Thoracic aorta (tissue), 2 donors: Measurements from ENCODE around the gene ODF2L. TPM values are rescaled to one million over a fixed set of nuclear protein-coding genes. Genes with fewer than 3 reads are reported as not detected.

ENCODE experiments used
- ATAC-seq: fragments of 150-250 bp; one replicate; pipeline ENCODE4 v1.8.0; 2017; ENCODE audit warnings: low read depth; ENCODE audit not compliant: insufficient number of reproducible peaks, low FRiP score
- DNase-seq: peaks from one replicate; pipeline ENCODE4 v3.0.0-alpha.2; 2020; ENCODE audit warnings: low spot score
- H3K27ac ChIP-seq, 2 donors: fragments of 200-600 bp; sonication (generic); 1 replicate in 1 of 2; 2 replicates in 1 of 2; pipeline ENCODE4 v1.5.1; 2016; ENCODE audit warnings: mild to moderate bottlenecking in 2 of 2, moderate library complexity in 2 of 2
- H3K27me3 ChIP-seq: fragments of 200-600 bp; sonication (generic); replicated peaks from 2 replicates; pipeline ENCODE4 v1.6.0; 2016; ENCODE audit warnings: mild to moderate bottlenecking; ENCODE audit not compliant: insufficient read depth
- H3K36me3 ChIP-seq: fragments of 200-600 bp; sonication (generic); one replicate; pipeline ENCODE4 v1.5.1; 2016
- H3K4me1 ChIP-seq, 2 donors: fragments of 200-600 bp; sonication (generic); 1 replicate in 1 of 2; 2 replicates in 1 of 2; pipeline versions ENCODE4 v1.5.1 to v1.6.0; 2016; ENCODE audit warnings: low read depth in 2 of 2, mild to moderate bottlenecking in 1 of 2; ENCODE audit not compliant: control insufficient read depth in 1 of 2
- H3K4me3 ChIP-seq: fragments of 200-600 bp; sonication (generic); 2 replicates; pipeline ENCODE4 v1.5.1; 2016; ENCODE audit warnings: mild to moderate bottlenecking
- H3K9me3 ChIP-seq: fragments of 200-600 bp; sonication (generic); 2 replicates; pipeline ENCODE4 v1.5.1; 2016
- total RNA-seq, 2 donors: library from RNA; depleted of rRNA; stranded (reverse); fragments of >200 nt; gene quantifications; one replicate each; pipeline versions ENCODE4 v1.1.0 to v1.2.3, GENCODE V29; 2016
- TF ChIP-seq, protein P1 (sequence below): fragments of 200-600 bp; sonication (generic); IDR thresholded peaks from one replicate; pipeline ENCODE4 v1.5.1; 2019; ENCODE audit warnings: antibody characterized with exemption

ODF2L gene
- total RNA-seq, 2 donors from 2014 or later = 45.6 to 74.5 TPM

DNA sequence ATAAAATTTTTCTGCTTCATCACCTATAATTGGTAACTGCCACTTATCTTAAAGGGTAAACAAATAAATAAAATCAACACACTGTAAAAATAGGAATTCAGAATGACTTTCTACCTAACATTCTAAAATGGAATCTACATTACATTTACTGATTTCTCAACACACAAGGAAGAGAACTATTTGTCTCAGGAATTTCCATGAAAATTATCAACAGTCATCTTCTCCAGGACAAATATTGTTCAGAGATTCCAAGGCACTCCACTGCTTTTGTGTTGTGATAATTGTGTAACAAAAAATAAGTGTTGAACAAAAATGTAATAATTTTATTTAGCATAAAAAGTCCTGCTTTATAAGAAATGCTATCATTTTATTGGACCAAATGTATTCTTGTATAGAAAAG, 7.3 kb downstream of the ODF2L start:
- TF ChIP-seq, protein P1, sequence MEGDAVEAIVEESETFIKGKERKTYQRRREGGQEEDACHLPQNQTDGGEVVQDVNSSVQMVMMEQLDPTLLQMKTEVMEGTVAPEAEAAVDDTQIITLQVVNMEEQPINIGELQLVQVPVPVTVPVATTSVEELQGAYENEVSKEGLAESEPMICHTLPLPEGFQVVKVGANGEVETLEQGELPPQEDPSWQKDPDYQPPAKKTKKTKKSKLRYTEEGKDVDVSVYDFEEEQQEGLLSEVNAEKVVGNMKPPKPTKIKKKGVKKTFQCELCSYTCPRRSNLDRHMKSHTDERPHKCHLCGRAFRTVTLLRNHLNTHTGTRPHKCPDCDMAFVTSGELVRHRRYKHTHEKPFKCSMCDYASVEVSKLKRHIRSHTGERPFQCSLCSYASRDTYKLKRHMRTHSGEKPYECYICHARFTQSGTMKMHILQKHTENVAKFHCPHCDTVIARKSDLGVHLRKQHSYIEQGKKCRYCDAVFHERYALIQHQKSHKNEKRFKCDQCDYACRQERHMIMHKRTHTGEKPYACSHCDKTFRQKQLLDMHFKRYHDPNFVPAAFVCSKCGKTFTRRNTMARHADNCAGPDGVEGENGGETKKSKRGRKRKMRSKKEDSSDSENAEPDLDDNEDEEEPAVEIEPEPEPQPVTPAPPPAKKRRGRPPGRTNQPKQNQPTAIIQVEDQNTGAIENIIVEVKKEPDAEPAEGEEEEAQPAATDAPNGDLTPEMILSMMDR = no peak
- no peak for DNase-seq
- Histone ChIP-seq H3K36me3 (no peaks in the 10 kb centered on the region), H3K9me3 (no peaks in the 10 kb centered on the region), H3K27me3 (no peaks in the 10 kb centered on the region), H3K4me1 (peaks cover 2 to 4% of the 10 kb centered on the region in 2 donors), H3K4me3 (no peak overlapping the region), H3K27ac (no peak overlapping the region)
- ATAC-seq = no peak

DNA sequence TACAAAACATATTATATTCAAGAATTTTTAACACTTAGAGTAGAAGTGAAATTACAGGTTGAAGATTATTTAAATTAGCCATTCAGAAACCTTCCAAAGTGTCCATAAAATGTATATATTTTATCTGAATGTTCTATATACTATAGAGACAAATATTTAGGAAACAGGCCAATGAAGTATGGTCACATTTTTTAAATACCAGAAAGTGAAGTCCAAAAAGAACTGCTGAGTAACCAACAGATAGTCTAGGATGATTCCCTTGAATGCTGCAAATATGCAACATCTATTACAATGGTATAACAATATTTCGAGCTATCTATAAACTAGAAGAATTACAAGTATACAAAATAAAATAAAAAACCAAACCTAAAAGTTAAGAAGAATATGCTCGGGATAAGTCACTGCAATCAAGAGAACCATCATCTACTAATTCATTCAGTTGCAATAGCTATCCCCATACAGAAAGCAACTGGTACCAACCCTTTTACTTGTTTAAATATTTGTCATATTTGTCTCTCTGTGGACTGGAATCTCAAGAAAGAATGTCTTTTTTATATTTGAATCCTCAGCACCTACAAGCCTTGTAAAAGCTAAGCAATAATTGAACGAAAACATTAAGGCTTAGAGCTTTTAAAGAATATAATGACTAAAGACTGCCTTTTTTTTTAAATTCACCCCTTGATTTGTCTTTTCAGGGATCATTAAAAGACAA, 8.1 kb downstream of the ODF2L start:
- TF ChIP-seq, protein P1 = no peak
- no peak overlapping the region for H3K4me3 ChIP-seq
- ATAC-seq (no peak), DNase-seq (no peak)
- no peaks in the 10 kb centered on the region for H3K27me3 ChIP-seq
- no peaks in the 10 kb centered on the region for H3K36me3 ChIP-seq
- no peak overlapping the region for H3K27ac ChIP-seq
- peaks cover 0 to 4% of the 10 kb centered on the region in 2 donors for H3K4me1 ChIP-seq
- H3K9me3 ChIP-seq = no peaks in the 10 kb centered on the region

DNA sequence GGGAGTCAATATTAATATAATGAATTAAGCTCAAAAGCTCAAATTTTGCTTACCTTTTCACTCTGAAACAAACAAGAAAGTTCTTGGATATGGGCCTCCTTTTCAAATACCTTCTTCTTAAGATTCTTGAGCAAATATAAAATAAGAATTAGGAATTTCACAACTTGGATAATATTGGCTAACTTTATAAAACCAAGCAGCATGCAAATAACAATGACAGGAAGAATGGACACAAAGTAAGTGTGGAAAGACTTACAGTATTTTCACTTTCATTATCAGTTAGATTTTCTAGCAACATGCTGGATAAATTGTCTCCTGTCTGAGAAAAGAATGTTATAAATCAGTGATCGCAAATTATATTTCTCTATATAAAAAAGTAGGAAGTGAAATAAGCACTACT, 13.2 kb downstream of the ODF2L start:
- Histone ChIP-seq H3K4me1 (no peaks in the 10 kb centered on the region), H3K9me3 (no peaks in the 10 kb centered on the region), H3K27me3 (no peaks in the 10 kb centered on the region), H3K4me3 (no peak overlapping the region), H3K36me3 (no peaks in the 10 kb centered on the region), H3K27ac (no peak overlapping the region)
- ATAC-seq (no peak), DNase-seq (no peak)
- TF ChIP-seq, protein P1 = no peak

DNA sequence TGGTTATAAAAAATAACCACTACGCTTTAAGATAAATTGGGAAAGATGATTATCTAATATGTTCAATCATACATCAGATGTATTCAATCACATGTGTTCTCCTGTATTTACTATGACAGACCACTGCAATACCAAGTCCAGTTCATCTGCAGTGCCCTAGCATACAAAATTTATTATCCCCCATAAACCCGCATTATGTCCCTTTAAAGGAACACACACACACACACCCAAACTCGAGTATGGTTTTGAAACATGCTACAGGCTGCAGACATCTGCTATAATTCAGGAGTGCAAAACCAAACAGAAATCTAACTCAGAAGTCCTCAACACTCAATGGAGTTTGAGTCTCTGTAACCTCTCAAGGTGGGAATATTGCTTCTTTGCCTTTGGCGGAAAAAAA, 14.9 kb downstream of the ODF2L start:
- Histone ChIP-seq H3K4me3 (no peak overlapping the region), H3K9me3 (no peaks in the 10 kb centered on the region), H3K27ac (no peak overlapping the region), H3K36me3 (no peaks in the 10 kb centered on the region), H3K27me3 (no peaks in the 10 kb centered on the region), H3K4me1 (no peaks in the 10 kb centered on the region)
- no peak for DNase-seq
- TF ChIP-seq, protein P1 = no peak
- ATAC-seq = no peak

DNA sequence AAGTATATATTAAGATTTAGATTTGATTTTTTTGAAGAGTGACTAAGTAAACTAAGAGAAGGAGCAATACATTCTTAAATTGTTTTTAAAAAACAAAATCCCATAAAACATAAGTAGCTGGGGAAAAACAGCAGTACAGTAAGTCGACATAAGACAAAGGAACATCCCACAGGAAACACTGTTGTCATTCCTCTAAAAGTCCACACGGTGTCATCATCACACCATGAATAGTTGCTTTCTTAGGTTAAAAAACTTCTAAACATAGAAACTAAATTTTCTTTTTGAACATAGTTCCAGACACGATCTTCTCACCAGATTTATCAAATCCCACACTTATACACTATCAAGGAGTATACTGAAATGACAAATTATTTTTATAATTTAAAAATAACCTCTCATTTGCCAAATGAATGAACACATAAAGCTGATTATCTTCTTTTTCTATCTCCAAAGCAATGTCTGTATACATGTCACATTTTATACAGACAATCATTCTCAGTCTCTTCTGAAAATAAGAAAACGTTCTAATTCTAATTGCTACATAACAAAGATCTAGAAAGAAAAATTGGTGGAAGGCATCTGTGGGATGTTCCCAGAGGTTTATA, 15.8 kb downstream of the ODF2L start:
- no peak for ATAC-seq
- TF ChIP-seq, protein P1 = peak; percentile 73
- Histone ChIP-seq H3K36me3 (no peaks in the 10 kb centered on the region), H3K27me3 (no peaks in the 10 kb centered on the region), H3K27ac (no peak overlapping the region), H3K4me1 (no peaks in the 10 kb centered on the region), H3K9me3 (no peaks in the 10 kb centered on the region), H3K4me3 (no peak overlapping the region)
- DNase-seq = no peak
